ENCODE data around the gene FGA.

The FGA gene

DNA sequence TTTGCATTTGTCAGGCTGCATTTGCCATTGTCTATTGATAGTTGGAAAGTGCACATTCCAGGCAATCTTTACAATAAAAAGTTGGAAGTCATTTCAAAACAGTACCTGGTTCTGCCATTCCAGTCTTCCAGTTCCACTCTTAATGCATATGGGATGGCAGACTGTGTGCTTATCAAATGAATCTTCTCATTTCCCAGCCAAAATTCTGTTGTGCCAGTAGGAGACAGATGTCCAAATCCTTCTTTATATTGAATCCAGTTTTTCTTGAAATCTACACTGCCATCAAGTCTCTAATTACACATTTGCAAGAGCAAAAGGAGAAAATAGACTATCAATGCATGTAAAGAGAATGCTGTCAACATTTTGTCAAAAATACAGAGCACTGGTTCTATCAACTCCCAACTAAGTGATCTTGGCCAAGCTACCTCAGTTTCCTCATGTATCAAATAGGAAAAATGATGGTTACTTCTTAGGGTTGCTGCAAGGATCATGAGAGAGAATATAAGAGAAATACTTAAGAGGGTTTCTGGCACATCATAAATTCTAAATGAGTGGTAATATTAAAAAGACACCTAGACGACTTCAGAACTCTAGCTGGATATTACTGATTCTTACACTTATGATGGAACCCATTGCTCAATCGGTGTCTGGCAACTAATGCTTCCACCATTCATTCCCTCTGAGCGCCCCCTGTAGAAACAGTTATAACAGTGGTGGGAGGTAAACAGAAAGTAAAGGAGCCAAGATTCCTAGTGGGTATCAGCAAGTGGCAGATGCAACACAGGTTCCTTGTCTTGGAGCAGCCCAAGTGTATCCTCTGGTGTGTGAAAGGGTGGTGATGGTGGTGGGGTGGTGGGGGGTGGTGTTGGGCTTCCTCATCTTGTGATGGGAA lies 18.1 kb upstream of the FGA start:
- TF ChIP-seq TEAD4 (IDR thresholded peaks at IDR 0.05) (no peak), TCF12 (IDR thresholded peaks at IDR 0.05; ENCODE audit: low read depth) (no peak)

DNA sequence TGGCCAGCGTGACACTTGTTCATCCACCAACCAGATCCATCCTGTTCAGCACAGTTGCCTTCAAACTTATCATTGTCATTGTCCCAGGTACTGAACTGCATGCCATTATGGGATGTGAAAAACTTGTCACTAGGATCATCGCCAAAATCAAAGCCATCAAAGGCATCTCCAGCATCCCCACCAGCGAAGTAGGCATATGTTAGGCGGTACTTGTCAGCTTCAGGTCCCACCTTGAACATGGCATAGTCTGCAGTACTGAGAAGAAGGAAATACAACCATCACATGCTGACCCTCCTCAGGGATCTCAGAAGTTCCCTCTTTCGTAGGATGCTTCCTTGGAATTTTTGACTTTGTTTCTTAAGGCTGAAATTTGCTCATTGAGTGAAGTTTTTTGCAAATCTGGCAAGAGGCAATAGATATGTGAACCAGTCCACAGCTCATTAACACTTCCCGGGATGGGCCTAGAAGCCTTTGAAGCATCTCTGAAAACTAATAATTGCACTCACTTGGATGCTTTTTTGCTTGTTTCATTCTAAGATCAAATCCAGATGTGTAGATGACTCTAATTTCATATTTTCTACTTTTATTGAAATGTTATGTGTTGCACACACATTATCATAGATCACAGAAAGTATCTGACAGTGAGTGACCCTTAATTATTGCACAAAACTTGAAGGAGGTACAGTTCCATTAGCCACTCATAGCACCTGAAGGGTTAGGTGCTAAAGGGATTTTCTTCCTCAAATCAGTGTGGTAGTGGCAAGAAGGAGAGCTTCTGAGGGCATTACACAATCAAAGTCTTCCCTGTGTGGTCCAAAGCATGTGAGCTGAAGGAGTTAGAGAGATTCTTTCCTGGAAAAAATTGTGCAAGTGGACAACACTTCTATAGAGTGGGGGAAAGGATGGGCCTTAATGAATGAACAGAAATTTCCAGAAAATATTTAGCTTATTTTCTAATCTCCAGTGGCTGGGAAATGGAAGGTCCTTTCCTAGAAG lies 16.5 kb upstream of the FGA start:
- TF ChIP-seq RAD21 (IDR thresholded peaks at IDR 0.05; ENCODE audit: low read depth) (no peak), CEBPB (IDR thresholded peaks at IDR 0.05) (no peak)

DNA sequence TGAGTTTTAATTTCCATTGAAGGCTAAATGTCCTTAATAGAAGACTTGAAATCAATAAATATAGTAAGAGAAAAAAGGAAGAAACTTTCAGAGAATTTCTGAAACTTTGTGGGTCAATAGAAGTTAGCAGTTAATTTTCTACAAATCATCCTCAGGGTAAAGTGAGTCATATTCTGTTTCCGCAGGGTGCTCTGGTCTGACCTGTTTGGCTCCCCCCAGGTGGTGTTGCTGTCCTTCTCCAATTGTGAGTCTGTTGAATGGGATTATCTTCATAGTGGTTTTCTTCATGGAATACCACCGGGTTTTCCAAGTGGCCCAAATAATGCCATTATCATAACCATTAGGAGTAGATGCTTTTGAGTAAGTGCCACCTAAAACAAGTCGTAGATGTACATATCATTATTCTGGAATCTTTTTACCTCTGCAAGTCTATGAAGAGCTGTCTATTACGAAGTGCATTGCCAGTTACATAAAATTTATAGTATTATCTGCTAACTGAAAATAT lies 14.2 kb upstream of the FGA start:
- no peak for TF ChIP-seq TCF12 (IDR thresholded peaks at IDR 0.05; ENCODE audit: low read depth)
- TF ChIP-seq TAF1 (IDR thresholded peaks at IDR 0.05; ENCODE audit: low read depth), result no peak
- TF ChIP-seq NFIC (IDR thresholded peaks at IDR 0.05), result no peak
- TF ChIP-seq TEAD4 (IDR thresholded peaks at IDR 0.05), result no peak
- no peak for TF ChIP-seq ZBTB7A (IDR thresholded peaks at IDR 0.05; ENCODE audit: low read depth)
- TF ChIP-seq, protein P1, sequence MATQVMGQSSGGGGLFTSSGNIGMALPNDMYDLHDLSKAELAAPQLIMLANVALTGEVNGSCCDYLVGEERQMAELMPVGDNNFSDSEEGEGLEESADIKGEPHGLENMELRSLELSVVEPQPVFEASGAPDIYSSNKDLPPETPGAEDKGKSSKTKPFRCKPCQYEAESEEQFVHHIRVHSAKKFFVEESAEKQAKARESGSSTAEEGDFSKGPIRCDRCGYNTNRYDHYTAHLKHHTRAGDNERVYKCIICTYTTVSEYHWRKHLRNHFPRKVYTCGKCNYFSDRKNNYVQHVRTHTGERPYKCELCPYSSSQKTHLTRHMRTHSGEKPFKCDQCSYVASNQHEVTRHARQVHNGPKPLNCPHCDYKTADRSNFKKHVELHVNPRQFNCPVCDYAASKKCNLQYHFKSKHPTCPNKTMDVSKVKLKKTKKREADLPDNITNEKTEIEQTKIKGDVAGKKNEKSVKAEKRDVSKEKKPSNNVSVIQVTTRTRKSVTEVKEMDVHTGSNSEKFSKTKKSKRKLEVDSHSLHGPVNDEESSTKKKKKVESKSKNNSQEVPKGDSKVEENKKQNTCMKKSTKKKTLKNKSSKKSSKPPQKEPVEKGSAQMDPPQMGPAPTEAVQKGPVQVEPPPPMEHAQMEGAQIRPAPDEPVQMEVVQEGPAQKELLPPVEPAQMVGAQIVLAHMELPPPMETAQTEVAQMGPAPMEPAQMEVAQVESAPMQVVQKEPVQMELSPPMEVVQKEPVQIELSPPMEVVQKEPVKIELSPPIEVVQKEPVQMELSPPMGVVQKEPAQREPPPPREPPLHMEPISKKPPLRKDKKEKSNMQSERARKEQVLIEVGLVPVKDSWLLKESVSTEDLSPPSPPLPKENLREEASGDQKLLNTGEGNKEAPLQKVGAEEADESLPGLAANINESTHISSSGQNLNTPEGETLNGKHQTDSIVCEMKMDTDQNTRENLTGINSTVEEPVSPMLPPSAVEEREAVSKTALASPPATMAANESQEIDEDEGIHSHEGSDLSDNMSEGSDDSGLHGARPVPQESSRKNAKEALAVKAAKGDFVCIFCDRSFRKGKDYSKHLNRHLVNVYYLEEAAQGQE (IDR thresholded peaks at IDR 0.05; ENCODE audit: low read depth), result no peak
- no peak for TF ChIP-seq YY1 (IDR thresholded peaks at IDR 0.05; ENCODE audit: low read depth)
- no peak for TF ChIP-seq CREB1 (IDR thresholded peaks at IDR 0.05; ENCODE audit: low read depth)
- TF ChIP-seq, protein P2, sequence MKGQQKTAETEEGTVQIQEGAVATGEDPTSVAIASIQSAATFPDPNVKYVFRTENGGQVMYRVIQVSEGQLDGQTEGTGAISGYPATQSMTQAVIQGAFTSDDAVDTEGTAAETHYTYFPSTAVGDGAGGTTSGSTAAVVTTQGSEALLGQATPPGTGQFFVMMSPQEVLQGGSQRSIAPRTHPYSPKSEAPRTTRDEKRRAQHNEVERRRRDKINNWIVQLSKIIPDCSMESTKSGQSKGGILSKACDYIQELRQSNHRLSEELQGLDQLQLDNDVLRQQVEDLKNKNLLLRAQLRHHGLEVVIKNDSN (IDR thresholded peaks at IDR 0.05), result no peak
- TF ChIP-seq FOXM1 (IDR thresholded peaks at IDR 0.05; ENCODE audit: borderline replicate concordance, low read depth), result no peak
- no peak for TF ChIP-seq EP300 (IDR thresholded peaks at IDR 0.05; ENCODE audit: borderline replicate concordance)
- TF ChIP-seq RAD21 (IDR thresholded peaks at IDR 0.05; ENCODE audit: low read depth), result no peak
- TF ChIP-seq, protein P3, sequence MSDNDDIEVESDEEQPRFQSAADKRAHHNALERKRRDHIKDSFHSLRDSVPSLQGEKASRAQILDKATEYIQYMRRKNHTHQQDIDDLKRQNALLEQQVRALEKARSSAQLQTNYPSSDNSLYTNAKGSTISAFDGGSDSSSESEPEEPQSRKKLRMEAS (IDR thresholded peaks at IDR 0.05), result no peak
- no peak for TF ChIP-seq CEBPB (IDR thresholded peaks at IDR 0.05)

DNA sequence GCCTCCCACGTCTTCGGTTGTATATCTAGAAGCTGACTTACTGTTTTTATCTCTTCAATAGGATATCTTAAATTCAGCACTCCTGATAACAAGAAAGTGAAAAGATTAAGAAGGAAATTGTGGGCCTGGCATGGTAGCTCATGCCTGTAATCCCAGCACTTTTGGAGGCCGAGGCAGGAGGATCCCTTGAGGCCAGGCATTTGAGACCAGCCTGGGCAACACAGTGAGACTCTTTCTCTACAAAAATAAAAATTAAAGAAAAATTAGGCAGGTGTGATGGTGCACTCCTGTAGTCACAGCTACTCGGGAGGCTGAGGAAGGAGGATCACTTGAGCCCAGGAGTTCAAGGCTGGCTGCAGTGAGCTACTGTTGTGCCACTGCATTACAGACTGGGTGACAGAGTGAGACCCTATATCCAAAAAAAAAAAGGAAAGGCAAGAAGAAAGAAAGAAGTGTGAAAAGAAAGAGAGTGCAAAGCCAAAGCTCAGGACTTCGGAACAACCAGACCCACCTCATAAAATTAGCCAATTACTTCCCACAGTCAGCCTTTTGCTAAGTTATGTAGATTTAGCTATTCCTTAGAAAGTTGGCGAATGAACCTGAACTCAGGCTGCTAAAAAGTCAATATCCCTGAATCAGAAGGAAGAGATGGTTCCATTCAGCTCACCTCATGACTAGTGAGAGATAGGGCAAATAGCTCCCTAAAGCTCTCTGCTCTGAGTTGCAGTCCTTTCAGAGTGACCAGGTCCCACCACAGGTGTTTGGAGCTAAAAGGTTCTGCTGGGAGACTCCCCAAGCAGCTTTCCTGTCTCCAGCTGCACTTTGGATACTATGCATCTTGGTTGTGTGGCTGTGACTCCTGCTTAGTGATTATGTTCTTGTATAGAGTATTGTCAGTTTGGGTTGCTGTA lies 12.7 kb upstream of the FGA start:
- TF ChIP-seq RAD21 (IDR thresholded peaks at IDR 0.05; ENCODE audit: low read depth), result no peak
- TF ChIP-seq, protein P2 (IDR thresholded peaks at IDR 0.05), result no peak
- TF ChIP-seq TCF12 (IDR thresholded peaks at IDR 0.05; ENCODE audit: low read depth), result no peak
- TF ChIP-seq EP300 (IDR thresholded peaks at IDR 0.05; ENCODE audit: borderline replicate concordance), result no peak
- TF ChIP-seq NFIC (IDR thresholded peaks at IDR 0.05), result no peak
- TF ChIP-seq ZBTB7A (IDR thresholded peaks at IDR 0.05; ENCODE audit: low read depth), result no peak
- no peak for TF ChIP-seq FOXM1 (IDR thresholded peaks at IDR 0.05; ENCODE audit: borderline replicate concordance, low read depth)
- TF ChIP-seq, protein P3 (IDR thresholded peaks at IDR 0.05), result no peak
- no peak for TF ChIP-seq CEBPB (IDR thresholded peaks at IDR 0.05)

DNA sequence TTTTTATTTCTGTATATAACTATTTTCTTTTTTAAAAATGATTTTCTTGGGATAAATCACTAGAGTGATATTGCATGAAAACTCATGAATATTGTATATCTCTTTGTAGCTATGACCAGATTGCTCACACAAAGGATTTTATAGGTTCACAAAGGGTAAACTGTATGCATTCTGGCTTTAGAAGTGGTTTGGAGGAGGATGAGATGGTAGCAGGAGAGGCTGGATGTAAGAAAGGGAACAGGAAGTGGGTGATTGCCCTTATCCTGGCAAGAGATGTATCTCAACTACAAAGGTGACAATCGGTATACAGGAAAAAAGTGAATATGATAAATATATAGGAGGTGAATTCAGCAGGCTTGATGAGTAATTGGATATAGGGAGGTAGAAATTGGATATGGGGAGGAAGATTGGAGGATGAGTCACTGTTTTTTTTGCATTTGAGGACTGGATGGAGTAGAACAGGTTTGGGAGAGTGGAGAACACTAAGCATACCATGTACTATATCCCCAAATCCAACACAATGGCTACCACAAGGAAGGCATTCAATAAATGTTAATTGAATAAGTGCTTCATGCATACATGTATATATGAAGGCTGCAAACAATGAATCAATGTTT lies 12.0 kb upstream of the FGA start:
- TF ChIP-seq ZBTB7A (IDR thresholded peaks at IDR 0.05; ENCODE audit: low read depth), result no peak
- no peak for TF ChIP-seq CREB1 (IDR thresholded peaks at IDR 0.05; ENCODE audit: low read depth)
- no peak for TF ChIP-seq RAD21 (IDR thresholded peaks at IDR 0.05; ENCODE audit: low read depth)
- TF ChIP-seq EP300 (IDR thresholded peaks at IDR 0.05; ENCODE audit: borderline replicate concordance), result no peak
- no peak for TF ChIP-seq TCF12 (IDR thresholded peaks at IDR 0.05; ENCODE audit: low read depth)
- TF ChIP-seq, protein P2 (IDR thresholded peaks at IDR 0.05), result no peak
- TF ChIP-seq CEBPB (IDR thresholded peaks at IDR 0.05), result no peak
- no peak for TF ChIP-seq EGR1 (IDR thresholded peaks at IDR 0.05)
- no peak for TF ChIP-seq FOXM1 (IDR thresholded peaks at IDR 0.05; ENCODE audit: borderline replicate concordance, low read depth)
- TF ChIP-seq NFIC (IDR thresholded peaks at IDR 0.05), result no peak
- no peak for TF ChIP-seq TEAD4 (IDR thresholded peaks at IDR 0.05)
- TF ChIP-seq, protein P1 (IDR thresholded peaks at IDR 0.05; ENCODE audit: low read depth), result no peak
- no peak for TF ChIP-seq TAF1 (IDR thresholded peaks at IDR 0.05; ENCODE audit: low read depth)
- no peak for TF ChIP-seq YY1 (IDR thresholded peaks at IDR 0.05; ENCODE audit: low read depth)
- TF ChIP-seq, protein P3 (IDR thresholded peaks at IDR 0.05), result no peak
